NCI-H2171 treated with DMSO at 0.1 percent for 48 hours (cell line): Measurements from ENCODE around the gene SAMHD1.
"Not testable (repeated sequence)": the region's sequence is repeated elsewhere in the genome, so short reads cannot be mapped to it uniquely, and the experiment has no call there.

Experiments
- DNase-seq: peaks from one replicate; lab custom pipeline; 2025; lab: John Stamatoyannopoulos, UW

The SAMHD1 gene

DNA sequence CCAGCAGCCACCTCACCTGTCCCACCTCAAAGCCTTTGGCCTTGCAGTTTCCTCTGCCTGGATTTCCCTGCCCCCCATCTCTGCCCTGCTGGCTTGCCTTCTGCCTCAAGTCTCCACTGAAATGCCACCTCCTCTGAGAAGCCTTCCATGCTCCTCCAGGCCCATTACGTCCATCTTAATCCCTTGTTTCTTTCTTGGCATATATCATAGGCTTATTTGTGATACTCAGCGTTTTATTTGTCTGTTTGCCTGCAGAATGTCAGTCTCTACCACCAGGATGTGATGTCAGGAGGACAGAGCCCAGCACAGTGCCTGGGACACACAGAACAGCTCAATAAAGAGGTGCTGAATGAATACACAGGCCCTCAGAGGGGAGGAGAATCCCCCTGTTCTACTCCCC, 100.0 kb downstream of the SAMHD1 start:
- DNase-seq: no peak

GRCh38 chr20:36850759-36851158, 100.7 kb downstream of the SAMHD1 start:
- no peak for DNase-seq

DNA sequence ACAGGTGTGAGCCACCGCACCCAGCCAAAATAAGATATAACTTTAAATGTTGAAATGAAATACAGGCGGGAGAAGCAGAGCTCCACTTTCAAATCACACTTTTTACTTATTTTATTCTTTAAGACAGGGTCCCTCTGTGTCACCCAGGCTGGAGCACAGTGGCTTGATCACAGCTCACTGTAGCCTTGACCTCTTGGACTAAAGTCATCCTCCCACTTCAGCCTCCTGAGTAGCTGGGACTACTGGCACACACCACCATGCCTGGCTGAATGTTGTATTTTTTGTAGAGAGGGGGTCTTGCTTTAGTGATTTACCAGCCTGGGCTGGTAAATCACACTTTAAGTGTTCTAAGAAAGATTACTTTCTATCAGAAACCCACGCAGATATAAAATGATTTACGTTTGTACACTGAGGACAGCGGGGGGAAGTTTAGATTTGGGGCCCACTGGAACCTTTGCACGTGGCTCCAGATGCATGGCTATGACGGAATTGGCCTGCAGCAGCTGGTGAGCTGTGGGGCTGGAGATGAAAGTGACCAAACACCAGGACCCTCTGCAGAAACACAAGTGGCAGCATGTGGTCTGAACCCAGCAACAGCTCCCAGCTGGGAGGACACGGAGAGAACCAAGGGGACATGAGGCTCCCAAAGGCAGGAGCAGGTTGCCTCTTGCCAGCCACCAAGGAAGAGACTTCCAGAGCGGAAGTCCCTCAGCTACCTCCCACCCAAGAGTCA, 102.0 kb downstream of the SAMHD1 start:
- DNase-seq: no peak

GRCh38 chr20:36848677-36849076, 102.8 kb downstream of the SAMHD1 start:
- no peak for DNase-seq

DNA sequence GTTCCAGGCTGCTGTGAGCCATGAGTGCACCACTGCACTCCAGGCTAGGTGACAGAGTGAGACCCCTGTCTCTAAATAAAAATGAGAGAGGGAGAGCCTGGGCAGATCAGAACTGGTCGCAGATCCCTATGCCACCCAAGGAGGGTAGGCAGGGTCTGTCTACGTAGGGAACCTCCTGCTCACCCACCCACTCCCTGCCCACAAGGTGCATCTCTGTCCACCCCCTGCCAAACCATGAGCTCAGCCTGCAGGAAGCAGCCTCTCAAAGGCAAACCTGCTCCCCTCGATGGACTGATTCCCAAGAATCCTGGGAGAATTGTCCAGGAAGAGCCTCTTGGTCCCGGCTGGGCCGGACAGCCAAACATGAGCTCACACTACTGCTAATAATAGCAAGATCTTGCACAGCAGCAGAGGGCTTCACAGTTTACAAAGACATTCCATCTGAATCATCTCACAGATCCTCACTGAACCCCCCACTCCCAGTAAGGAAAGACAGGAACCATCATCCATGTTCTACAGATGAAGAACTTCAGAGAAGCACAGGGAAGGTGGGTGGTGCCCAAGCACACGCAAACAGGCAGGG, 103.3 kb downstream of the SAMHD1 start:
- DNase-seq: no peak

DNA sequence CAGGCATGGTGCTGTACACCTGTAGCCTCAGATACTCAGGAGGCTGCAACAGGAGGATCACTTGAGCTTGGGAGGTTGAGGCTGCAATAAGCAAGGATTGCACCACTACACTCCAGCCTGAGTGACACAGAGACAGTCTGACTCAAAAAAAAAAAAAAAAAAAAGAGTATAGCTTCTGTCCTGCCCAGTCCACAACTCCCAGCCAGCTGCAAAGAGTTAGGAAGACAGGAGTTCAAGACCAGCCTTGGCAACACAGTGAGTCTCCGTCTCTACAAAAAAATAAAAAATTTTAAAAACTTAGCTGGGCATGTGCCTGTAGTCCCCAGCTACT, 103.8 kb downstream of the SAMHD1 start:
- no peak for DNase-seq

DNA sequence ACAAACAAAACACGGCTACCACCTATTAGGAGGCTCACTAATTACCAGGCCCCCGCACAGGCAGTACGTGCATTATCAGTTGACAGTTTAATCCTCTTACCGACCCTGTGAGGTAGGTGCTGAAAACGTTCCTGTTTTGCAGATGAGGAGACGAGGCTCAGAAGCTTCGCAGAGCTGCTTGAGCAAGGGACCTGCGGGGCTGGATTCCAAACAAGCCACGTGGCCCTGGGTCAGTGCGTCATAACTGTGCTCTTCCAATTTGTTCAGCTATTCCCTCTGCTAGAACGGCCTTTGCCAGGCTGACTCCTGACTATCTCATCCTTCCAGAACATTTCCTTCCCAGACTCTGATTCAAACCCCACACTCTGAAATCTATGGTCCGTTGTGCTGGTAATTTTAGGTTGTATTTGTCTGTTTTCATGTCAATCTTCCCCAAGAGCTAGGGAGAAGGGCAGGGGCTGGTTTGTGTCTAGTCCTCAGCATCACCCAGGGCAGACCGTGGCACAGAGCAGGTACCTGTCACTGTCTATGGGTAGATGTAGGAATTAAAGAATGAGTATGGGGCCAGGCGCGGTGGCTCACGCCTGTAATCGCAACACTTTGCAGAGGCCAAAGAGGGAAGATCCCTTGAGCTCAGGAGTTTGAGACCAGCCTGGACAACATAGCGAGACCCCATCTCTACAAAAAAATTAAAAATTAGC, 104.3 kb downstream of the SAMHD1 start:
- DNase-seq: no peak

GRCh38 chr20:36845288-36845971, 106.1 kb downstream of the SAMHD1 start:
- peak; percentile 25 for DNase-seq

- DNase-seq: not testable (repeated sequence)
Observed at GRCh38 chr20:36841030-36841429, 110.5 kb downstream of the SAMHD1 start.
